Brain microvascular endothelial cell (primary cell): ENCODE data around the gene NDN.

Experiments
- DNase-seq: peaks from one replicate; pipeline ENCODE4 v3.0.0-alpha.2; 2020
- H3K27ac ChIP-seq: fragments of 250-450 bp; sonication (Bioruptor Pico); 2 replicates; pipeline ENCODE4 v1.5.1; 2020; ENCODE audit warnings: mild to moderate bottlenecking, moderate library complexity
- H3K27me3 ChIP-seq: fragments of 250-450 bp; sonication (Bioruptor Pico); replicated peaks from 2 replicates; pipeline ENCODE4 v1.5.1; 2020; ENCODE audit warnings: mild to moderate bottlenecking
- H3K36me3 ChIP-seq: fragments of 250-450 bp; sonication (Bioruptor Pico); replicated peaks from 2 replicates; pipeline ENCODE4 v1.5.1; 2020; ENCODE audit warnings: mild to moderate bottlenecking
- H3K4me3 ChIP-seq: 2 replicates; pipeline ENCODE4 v1.5.1; 2011; ENCODE audit warnings: low read depth, mild to moderate bottlenecking, control low read depth, low read length, moderate library complexity
- in situ Hi-C: cut with HindIII; loops from 2 replicates; pipeline ENCODE4 v1.10.0; 2017; ENCODE audit warnings: low sequenced_read_pairs, low pct_ligation_motif_present
- TF ChIP-seq, protein P1 (sequence below): IDR thresholded peaks from 2 replicates; pipeline ENCODE4 v1.5.1; 2011; ENCODE audit warnings: low read depth, mild to moderate bottlenecking, moderate library complexity, low read length, control low read depth, inconsistent platforms; ENCODE audit errors: missing control alignments

The NDN gene

DNA sequence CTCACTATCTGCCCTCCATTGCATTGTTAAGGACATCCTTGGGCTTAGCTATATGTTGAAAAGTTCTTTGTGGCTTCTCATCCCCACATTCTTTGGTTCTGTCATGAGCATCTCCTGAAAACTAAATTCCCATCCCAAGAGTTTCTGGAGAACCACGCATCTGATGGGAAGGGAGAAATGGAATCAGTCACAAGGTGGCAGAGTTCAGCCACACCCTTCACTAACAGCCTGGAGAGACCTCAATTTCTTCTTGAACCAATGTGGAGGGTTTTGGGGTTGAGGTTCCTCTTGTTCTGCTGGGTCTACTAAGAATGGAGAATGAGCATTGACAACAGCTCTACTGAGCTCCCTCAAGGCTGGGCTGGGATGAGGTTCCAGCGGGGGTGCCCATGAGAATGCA lies 23.9 kb downstream of the NDN start:
- Histone ChIP-seq H3K4me3 (no peak overlapping the region), H3K27ac (no peak overlapping the region), H3K36me3 (no peaks in the 10 kb centered on the region), H3K27me3 (no peaks in the 10 kb centered on the region)
- TF ChIP-seq, protein P1, sequence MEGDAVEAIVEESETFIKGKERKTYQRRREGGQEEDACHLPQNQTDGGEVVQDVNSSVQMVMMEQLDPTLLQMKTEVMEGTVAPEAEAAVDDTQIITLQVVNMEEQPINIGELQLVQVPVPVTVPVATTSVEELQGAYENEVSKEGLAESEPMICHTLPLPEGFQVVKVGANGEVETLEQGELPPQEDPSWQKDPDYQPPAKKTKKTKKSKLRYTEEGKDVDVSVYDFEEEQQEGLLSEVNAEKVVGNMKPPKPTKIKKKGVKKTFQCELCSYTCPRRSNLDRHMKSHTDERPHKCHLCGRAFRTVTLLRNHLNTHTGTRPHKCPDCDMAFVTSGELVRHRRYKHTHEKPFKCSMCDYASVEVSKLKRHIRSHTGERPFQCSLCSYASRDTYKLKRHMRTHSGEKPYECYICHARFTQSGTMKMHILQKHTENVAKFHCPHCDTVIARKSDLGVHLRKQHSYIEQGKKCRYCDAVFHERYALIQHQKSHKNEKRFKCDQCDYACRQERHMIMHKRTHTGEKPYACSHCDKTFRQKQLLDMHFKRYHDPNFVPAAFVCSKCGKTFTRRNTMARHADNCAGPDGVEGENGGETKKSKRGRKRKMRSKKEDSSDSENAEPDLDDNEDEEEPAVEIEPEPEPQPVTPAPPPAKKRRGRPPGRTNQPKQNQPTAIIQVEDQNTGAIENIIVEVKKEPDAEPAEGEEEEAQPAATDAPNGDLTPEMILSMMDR: no peak
- in situ Hi-C loops: no loop called here
- DNase-seq: no peak

DNA sequence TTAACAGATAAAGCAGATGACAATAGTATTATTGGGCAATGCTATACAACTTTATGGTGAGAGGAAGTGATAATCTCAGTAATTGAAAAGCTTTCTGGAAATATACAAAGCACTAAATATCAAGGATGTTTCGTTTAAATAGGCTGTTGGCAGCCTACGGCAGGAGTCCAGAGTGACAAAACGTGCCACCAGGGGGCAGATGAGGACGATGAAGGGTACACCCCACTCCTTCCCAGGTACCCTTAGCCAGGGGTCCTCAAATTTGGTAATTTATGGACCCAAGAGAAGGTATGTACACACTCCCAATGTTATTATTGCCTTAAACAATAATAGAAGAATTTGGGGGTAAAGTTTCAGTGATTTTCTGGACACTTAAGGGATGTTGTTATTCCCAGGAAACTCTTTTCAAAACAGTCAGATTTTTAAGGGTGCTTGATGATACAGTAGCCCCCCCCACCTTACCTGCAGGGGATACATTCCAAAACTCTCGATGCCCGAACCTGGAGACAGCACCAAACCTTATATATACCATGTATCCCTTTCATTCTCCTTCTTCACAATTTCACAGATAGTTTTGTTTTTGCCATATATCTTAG lies 38.1 kb downstream of the NDN start:
- no peak overlapping the region for H3K4me3 ChIP-seq
- no peak for DNase-seq
- no peak overlapping the region for H3K27ac ChIP-seq
- TF ChIP-seq, protein P1: peak; percentile 59
- in situ Hi-C loops: no loop called here
- no peaks in the 10 kb centered on the region for H3K27me3 ChIP-seq
- H3K36me3 ChIP-seq: no peaks in the 10 kb centered on the region

DNA sequence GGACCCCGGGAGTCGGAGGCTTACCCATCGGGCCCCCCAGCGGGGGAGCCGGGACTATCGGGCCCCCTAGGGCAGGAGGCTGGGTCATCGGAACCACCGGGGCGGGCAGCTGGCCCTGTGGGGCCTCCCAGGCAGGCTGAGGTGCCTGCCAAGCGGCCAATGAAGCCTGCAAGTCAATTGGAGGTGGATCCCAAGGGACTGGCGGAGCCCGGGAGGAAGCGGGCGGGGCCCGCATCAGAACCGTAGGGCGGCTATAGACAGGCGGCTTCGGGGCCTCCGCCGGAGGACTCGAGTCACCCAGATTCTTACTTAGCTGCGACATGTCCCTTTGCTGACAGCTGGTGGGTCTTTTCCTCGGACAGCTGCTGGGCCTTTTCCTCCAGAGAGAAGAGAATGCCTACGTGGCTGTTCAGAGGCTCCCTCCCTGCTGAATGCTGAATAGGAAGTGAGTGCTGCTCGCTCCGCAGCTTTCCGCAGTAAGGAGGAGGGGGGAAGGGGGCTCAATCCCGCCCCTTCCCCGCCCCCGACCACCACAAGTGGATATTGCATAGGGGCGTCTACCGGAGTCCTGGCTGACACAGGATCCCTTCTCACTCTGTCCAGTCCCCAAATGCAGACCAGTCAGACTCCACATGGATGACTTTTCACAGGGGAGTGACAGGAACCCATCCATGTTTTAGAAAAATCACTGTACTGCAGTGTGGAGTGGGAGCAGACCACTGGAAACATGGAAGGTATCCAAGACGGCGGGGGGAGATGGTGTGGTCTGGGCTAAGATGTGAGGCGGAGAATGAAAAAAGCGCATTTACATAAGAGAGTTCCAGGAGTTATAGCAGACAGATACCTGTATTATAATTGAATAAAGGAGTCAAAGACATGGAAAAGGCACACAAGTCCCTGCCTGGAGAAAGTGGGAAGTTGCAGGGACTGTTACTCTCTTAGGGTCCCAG lies 39.4 kb downstream of the NDN start, which contains the start of gene MAGEL2:
TSS of gene MAGEL2 (minus strand) at position 447 of the 950 bp plus-strand sequence. CDS start at position 322, 125 bp downstream.
- in situ Hi-C loops: no loop called here
- TF ChIP-seq, protein P1: no peak
- H3K4me3 ChIP-seq: peak within 1 kb of the TSS; percentile 15

DNA sequence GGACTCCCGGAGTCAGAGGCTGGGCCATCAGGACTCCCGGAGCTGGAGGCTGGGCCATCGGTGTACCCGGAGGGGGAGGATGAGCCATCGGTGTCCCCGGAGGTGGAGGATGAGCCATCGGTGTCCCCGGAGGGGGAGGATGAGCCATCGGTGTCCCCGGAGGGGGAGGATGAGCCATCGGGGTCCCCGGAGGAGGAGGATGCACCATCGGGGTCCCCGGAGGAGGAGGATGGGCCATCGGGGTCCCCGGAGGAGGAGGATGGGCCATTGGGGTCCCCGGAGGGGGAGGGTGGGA lies 40.2 kb downstream of the NDN start:
- no peak overlapping the region for H3K27ac ChIP-seq
- in situ Hi-C loops: no loop called here

More for the DNA sequence above, 39.4 kb downstream of the NDN start, which contains the start of gene MAGEL2:
- no peaks in the 10 kb centered on the region for H3K36me3 ChIP-seq
- H3K27ac ChIP-seq: no peak within 1 kb of the TSS
- H3K27me3 ChIP-seq: no peaks in the 10 kb centered on the region
- DNase-seq: no peak

DNA sequence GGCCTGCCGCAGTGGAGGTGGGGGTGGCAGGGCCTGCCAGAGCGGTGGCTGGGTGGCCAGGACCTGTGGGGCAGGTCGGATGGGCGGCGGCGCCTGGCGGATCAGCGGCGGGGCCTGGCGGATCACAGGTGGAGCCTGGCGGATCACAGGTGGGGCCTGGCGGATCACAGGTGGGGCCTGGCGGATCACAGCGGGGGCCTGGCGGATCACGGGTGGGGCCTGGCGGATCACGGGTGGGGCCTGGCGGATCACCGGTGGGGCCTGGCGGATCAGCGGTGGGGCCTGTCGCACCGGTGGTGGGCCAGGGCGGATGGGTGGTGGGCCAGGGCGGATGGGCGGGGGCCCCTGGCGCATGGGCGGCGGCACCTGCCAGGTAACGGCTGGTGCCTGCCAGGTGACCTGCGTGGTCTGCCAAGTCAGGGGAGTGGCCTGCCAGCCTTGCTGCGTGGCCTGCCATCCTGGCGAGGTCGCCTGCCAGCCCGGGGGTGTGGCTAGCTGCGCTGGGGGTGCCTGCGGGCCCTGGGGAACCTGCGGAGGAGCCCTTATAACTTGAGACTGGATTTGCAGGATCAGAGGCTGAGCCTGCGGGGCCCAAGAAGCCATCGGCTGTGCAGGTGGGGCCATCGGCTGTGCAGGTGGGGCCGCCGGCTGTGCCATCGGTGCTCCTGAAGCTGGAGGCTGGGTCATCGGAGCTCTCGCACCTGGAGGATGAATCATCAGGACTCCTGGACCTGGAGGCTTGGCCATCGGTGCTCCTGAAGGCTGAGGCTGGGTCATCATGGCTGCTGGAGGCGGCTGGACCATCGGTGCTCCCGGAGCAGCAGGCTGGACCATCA lies 40.7 kb downstream of the NDN start:
- no peaks in the 10 kb centered on the region for H3K36me3 ChIP-seq
- H3K27ac ChIP-seq: no peak overlapping the region
- TF ChIP-seq, protein P1: no peak
- in situ Hi-C loops: no loop called here
- no peak for DNase-seq
- H3K4me3 ChIP-seq: no peak overlapping the region
- no peaks in the 10 kb centered on the region for H3K27me3 ChIP-seq

More for the DNA sequence above, 40.2 kb downstream of the NDN start:
- TF ChIP-seq, protein P1: no peak
- H3K27me3 ChIP-seq: no peaks in the 10 kb centered on the region
- no peak for DNase-seq
- H3K36me3 ChIP-seq: no peaks in the 10 kb centered on the region
- no peak overlapping the region for H3K4me3 ChIP-seq
